K562 (cell line): ENCODE measurements around the gene ADAT3. TPM values are rescaled to one million over a fixed set of nuclear protein-coding genes. Genes with fewer than 3 reads are reported as not detected.

Experiments used
- CGGBP1 ChIP-seq: fragments of 250-450 bp; sonication (Bioruptor Pico); IDR thresholded peaks from 2 replicates; pipeline ENCODE4 v1.9.0; 2021; ENCODE audit warnings: mild to moderate bottlenecking
- ETS2 ChIP-seq: IDR thresholded peaks from 2 replicates; pipeline ENCODE4 v1.6.1; 2016; ENCODE audit warnings: borderline replicate concordance, missing genetic modification characterization, mild to moderate bottlenecking, moderate library complexity, missing compliant biosample characterization; ENCODE audit not compliant: poor library complexity, severe bottlenecking
- HCFC1 ChIP-seq: IDR thresholded peaks from 2 replicates; pipeline ENCODE4 v1.6.1; 2012; ENCODE audit warnings: low read depth, low read length, improper control_type of control experiment
- IFI16 ChIP-seq: fragments of 250-450 bp; sonication (Bioruptor Pico); IDR thresholded peaks from 2 replicates; pipeline ENCODE4 v2.1.2; 2022; ENCODE audit warnings: mild to moderate bottlenecking, inconsistent platforms
- JUNB ChIP-seq: fragments of 450-650 bp; formaldehyde crosslinking; conservative IDR thresholded peaks from 2 replicates; pipeline ENCODE4 v1.4.0; 2020; ENCODE audit warnings: mild to moderate bottlenecking
- MAFG ChIP-seq: fragments of 450-650 bp; conservative IDR thresholded peaks from 2 replicates; pipeline ENCODE4 v1.6.1; 2016; ENCODE audit warnings: missing genetic modification characterization, missing compliant biosample characterization
- MAX ChIP-seq: sonication (generic); formaldehyde crosslinking; IDR thresholded peaks from 2 replicates; pipeline ENCODE4 v1.9.0; 2022; ENCODE audit warnings: mild to moderate bottlenecking, missing genetic modification reagents
- MECOM ChIP-seq: fragments of 250-450 bp; sonication (Bioruptor Pico); IDR thresholded peaks from 2 replicates; pipeline ENCODE4 v1.8.0; 2022; ENCODE audit warnings: inconsistent platforms
- PCBP2 ChIP-seq: fragments of 200-400 bp; formaldehyde crosslinking; IDR thresholded peaks from 2 replicates; pipeline ENCODE4 v1.6.1; 2018; ENCODE audit warnings: low read length, low read depth, mild to moderate bottlenecking, moderate library complexity; ENCODE audit not compliant: poor library complexity, severe bottlenecking
- PHTF2 ChIP-seq: fragments of 250-450 bp; sonication (Bioruptor Pico); IDR thresholded peaks from 2 replicates; pipeline ENCODE4 v1.5.0; 2021; ENCODE audit warnings: mild to moderate bottlenecking
- SNAPC5 ChIP-seq: fragments of 250-450 bp; sonication (Bioruptor Pico); IDR thresholded peaks from 2 replicates; pipeline ENCODE4 v1.8.0; 2021; ENCODE audit warnings: moderate library complexity, mild to moderate bottlenecking, inconsistent platforms
- XRCC3 ChIP-seq: fragments of 450-650 bp; IDR thresholded peaks from 2 replicates; pipeline ENCODE4 v1.6.1; 2017; ENCODE audit warnings: mild to moderate bottlenecking, moderate library complexity
- YBX1 ChIP-seq: fragments of 450-650 bp; IDR thresholded peaks from 2 replicates; pipeline ENCODE4 v1.7.1; 2016; ENCODE audit warnings: mild to moderate bottlenecking
- ZNF175 ChIP-seq: fragments of 200-800 bp; sonication (Bioruptor generic); IDR thresholded peaks from 2 replicates; pipeline ENCODE4 v1.6.1; 2016; ENCODE audit warnings: low read depth, mild to moderate bottlenecking, missing genetic modification characterization, missing compliant biosample characterization
- ZNF280A ChIP-seq: fragments of 450-650 bp; IDR thresholded peaks from 2 replicates; pipeline ENCODE4 v1.6.1; 2018; ENCODE audit warnings: mild to moderate bottlenecking, low read depth; ENCODE audit not compliant: partially characterized antibody
- ZNF311 ChIP-seq: fragments of 250-450 bp; sonication (Bioruptor Pico); IDR thresholded peaks from 2 replicates; pipeline ENCODE4 v1.4.0; 2020; ENCODE audit warnings: mild to moderate bottlenecking, moderate library complexity
- ZNF407 ChIP-seq: fragments of 450-650 bp; IDR thresholded peaks from 2 replicates; pipeline ENCODE4 v1.6.1; 2016; ENCODE audit warnings: low read depth
- ZNF76 ChIP-seq: fragments of 250-450 bp; sonication (Bioruptor Pico); IDR thresholded peaks from 2 replicates; pipeline ENCODE4 v1.4.0; 2020; ENCODE audit warnings: mild to moderate bottlenecking, moderate library complexity, borderline replicate concordance
- polyA plus RNA-seq, 8 experiments: library from polyadenylated mRNA; depleted of rRNA in 4 of 8; stranded (reverse) in 5 of 8; unstranded in 3 of 8; fragments of >200 nt; fragmentation: Nextera tagmentation in 2 of 8; fragmentation: Illumina TruSeq in 1 of 8; extraction: Ambion mirVana in 2 of 8; extraction: Trizol in 1 of 8; gene quantifications; 2 replicates each; pipeline versions ENCODE4 v1.2.1 to v1.2.3, GENCODE V29; 2011 to 2014; ENCODE audit warnings: inconsistent platforms in 1 of 8, missing spikeins in 1 of 8
- total RNA-seq, 7 experiments: library from RNA; depleted of rRNA in 6 of 7; stranded (reverse); fragments of >200 nt in 6 of 7; fragmentation: Illumina TruSeq in 2 of 7; extraction: Trizol in 2 of 7; gene quantifications; 2 replicates each; pipeline versions ENCODE4 v1.2.1 to v1.2.3, GENCODE V29; 2011 to 2021; ENCODE audit warnings: low replicate concordance in 1 of 7

Gene ADAT3
- total and polyA plus RNA-seq, 9 of the 15 experiments (the other 6 are each of a cell fraction or from before 2014, with no cell fraction given), result 0.67 to 15.6 (median 7.8) TPM; not detected in 4

GRCh38 chr19:1942078-1942933, 37.1 kb downstream of the ADAT3 start (continued):
- no peak for TF ChIP-seq PCBP2
- no peak for TF ChIP-seq ZNF175
- TF ChIP-seq ZNF76 (CRISPR knock-in tag), result no peak
- no peak for TF ChIP-seq ZNF407
- no peak for TF ChIP-seq ZNF311 (CRISPR knock-in tag)
- TF ChIP-seq ZNF280A, result no peak
- TF ChIP-seq PHTF2 (CRISPR knock-in tag), result no peak
- no peak for TF ChIP-seq JUNB (CRISPR knock-in tag)
- TF ChIP-seq MAX (CRISPR knock-in tag), result peak; percentile 64
- TF ChIP-seq ETS2 (tag), result no peak
- TF ChIP-seq HCFC1, result peak; percentile 22; the same call in 1 of the 2 replicates
- TF ChIP-seq IFI16, result no peak
- no peak for TF ChIP-seq MAFG (tag)
- no peak for TF ChIP-seq YBX1
- no peak for TF ChIP-seq MECOM (CRISPR knock-in tag)
- TF ChIP-seq CGGBP1 (CRISPR knock-in tag), result no peak
- no peak for TF ChIP-seq XRCC3
- no peak for TF ChIP-seq SNAPC5 (CRISPR knock-in tag)
